H1 (cell line): ENCODE measurements around the gene MAGI1. TPM values are rescaled to one million over a fixed set of nuclear protein-coding genes. Genes with fewer than 3 reads are reported as not detected.

ENCODE experiments used
- polyA plus RNA-seq, 7 experiments: library from polyadenylated mRNA; depleted of rRNA in 3 of 7; stranded (reverse) in 5 of 7; unstranded in 2 of 7; fragments of >200 nt in 5 of 7; fragments of 200-250 nt in 2 of 7; gene quantifications; 1 replicate in 5 of 7; 2 replicates in 1 of 7; 4 replicates in 1 of 7; pipeline versions ENCODE4 v1.2.1 to v1.2.3, GENCODE V29; 2011 to 2013; ENCODE audit warnings: missing spikeins in 2 of 7, mixed read lengths in 2 of 7
- small RNA-seq: library from polyadenylated mRNA; stranded (forward); fragments of <200 nt; extraction: miRNeasy Mini kit (QIAGEN cat#:217004); gene quantifications from one replicate; pipeline ENCODE3, GENCODE V24; 2013; ENCODE audit not compliant: insufficient read depth
- total RNA-seq: library from RNA; stranded (reverse); fragmentation: NEBNext Ultra II Directional; extraction: Animal tissue kit (Norgen Biotek cat#: 25700); gene quantifications from 2 replicates; pipeline ENCODE4 v1.2.1, GENCODE V29; 2021

MAGI1 gene
- total and polyA plus RNA-seq, 2 of the 8 experiments (the other 6 are each of a cell fraction or from before 2014, with no cell fraction given) = 19.8 to 78.0 TPM

Small RNA genes within 50 kb of the gene (small RNA-seq; reads per million reads assigned to genes)
- not detected for gene RF00019

Other genes with a start within 250 kb of the MAGI1 start
- gene SLC25A26, start 182.1 kb upstream of the MAGI1 start, total RNA-seq = 26.3 and 30.0 TPM in 2 replicates
- gene SLC25A26, start 182.1 kb upstream of the MAGI1 start, polyA plus RNA-seq (2011; rRNA removed) = 33.1 and 37.0 TPM in 2 replicates